ENCODE data around the gene SBNO2. TPM values are rescaled to one million over a fixed set of nuclear protein-coding genes. Genes with fewer than 3 reads are reported as not detected.
A peak's percentile ranks its signal among the peaks of the same experiment; 100 is the strongest.

The SBNO2 gene
- polyA plus RNA-seq, 3 donors, result 0.71 to 75.0 (median 2.6) TPM

DNA sequence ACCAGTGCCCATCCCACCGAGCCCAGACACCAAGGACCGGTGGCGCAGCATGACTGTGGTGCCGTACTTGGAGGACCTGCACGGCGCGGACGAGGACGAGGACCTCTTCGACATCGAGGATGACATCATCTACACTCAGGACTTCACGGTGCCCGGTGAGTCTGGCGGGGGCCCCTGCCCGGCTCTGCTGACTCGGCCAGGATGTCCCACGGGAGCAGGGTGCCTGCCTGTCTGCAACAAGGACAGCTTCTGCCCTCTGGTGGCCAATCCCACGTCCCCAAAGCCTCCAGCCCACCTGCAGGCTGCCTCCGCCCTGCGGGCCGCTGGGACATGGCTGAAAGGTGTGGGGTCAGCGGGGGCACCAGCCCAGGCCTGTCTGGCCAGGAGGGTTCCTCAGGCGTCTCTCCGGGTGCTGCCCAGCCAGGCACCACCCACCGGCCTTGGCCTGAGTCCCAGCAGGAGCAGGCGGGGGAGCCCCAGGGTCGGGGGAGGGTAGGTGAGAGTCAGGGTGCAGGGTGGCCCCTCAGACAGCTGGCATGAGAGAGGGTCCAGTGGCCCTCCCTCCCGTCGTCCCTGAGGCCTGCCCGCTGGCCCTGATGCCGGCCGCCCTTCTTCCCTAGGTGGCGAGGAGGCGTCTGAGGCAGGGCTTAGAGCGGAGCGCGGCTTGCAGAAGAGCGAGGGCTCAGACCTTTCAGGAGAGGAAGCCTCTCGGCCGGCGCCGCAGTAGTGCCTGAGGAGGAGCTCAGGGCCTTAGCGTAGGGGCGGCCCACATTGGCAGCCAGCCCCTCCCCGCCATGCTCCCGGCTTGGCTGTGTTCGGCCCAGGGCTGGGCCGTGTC lies 49.2 kb upstream of the SBNO2 start:
- Histone ChIP-seq H3K9me3 (replicated peaks in 1 of 2; ENCODE audit: control insufficient read depth in 1 of 2, insufficient read depth in 1 of 2, low read length in 2 of 2) (no peaks in the 10 kb centered on the region), H3K36me3 (replicated peaks in 1 of 2; ENCODE audit: control insufficient read depth in 1 of 2, insufficient read depth in 2 of 2, low read length in 2 of 2) (peaks cover 53 to 80% of the 10 kb centered on the region in 2 donors), H3K4me2 (replicated peaks; ENCODE audit: extremely low read depth, low read length, poor library complexity, severe bottlenecking) (no peak overlapping the region), H3K4me3 (replicated peaks in 1 of 3; ENCODE audit: low read depth in 2 of 3, low read length in 3 of 3) (no peak overlapping the region), H3K79me2 (ENCODE audit: insufficient read depth, low read length) (peaks cover 9% of the 10 kb centered on the region), H3K9ac (ENCODE audit: insufficient read depth, low read length, poor library complexity, severe bottlenecking) (no peak overlapping the region), H3K27ac (ENCODE audit: low read depth in 1 of 2, low read length in 2 of 2) (no peak overlapping the region), H3K27me3 (ENCODE audit: control insufficient read depth in 2 of 2, insufficient read depth in 2 of 2, low read length in 2 of 2) (no peaks in the 10 kb centered on the region), H4K20me1 (ENCODE audit: insufficient read depth, low read length) (peaks cover 79% of the 10 kb centered on the region), H2AFZ (ENCODE audit: insufficient read depth, low read depth, low read length, poor library complexity, severe bottlenecking) (no peak overlapping the region), H3K4me1 (ENCODE audit: control insufficient read depth in 1 of 2, insufficient read depth in 2 of 2, low read length in 2 of 2) (no peaks in the 10 kb centered on the region)
- DNase-seq, result no peak
- peaks cover 17 to 40% of the 10 kb centered on the region in 2 donors for H3K36me3 Mint-ChIP-seq
- H3K27me3 Mint-ChIP-seq (ENCODE audit: low read depth in 3 of 3), result peaks cover 0 to 2% (median 0%) of the 10 kb centered on the region in 3 donors
- intact Hi-C loops (cut with micrococcal nuclease), result no loop called here
- peak overlapping the region in 2 of 7 donors; percentile 33 to 35 for H3K27ac Mint-ChIP-seq
- H3K4me1 Mint-ChIP-seq, result no peaks in the 10 kb centered on the region
- no peak overlapping the region for H3K4me3 Mint-ChIP-seq
- WGBS (ENCODE audit: insufficient coverage), result 93% methylated on average over 39 of the region's 48 CpGs
- TF ChIP-seq, protein P1, sequence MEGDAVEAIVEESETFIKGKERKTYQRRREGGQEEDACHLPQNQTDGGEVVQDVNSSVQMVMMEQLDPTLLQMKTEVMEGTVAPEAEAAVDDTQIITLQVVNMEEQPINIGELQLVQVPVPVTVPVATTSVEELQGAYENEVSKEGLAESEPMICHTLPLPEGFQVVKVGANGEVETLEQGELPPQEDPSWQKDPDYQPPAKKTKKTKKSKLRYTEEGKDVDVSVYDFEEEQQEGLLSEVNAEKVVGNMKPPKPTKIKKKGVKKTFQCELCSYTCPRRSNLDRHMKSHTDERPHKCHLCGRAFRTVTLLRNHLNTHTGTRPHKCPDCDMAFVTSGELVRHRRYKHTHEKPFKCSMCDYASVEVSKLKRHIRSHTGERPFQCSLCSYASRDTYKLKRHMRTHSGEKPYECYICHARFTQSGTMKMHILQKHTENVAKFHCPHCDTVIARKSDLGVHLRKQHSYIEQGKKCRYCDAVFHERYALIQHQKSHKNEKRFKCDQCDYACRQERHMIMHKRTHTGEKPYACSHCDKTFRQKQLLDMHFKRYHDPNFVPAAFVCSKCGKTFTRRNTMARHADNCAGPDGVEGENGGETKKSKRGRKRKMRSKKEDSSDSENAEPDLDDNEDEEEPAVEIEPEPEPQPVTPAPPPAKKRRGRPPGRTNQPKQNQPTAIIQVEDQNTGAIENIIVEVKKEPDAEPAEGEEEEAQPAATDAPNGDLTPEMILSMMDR (IDR thresholded peaks at IDR 0.05), result peak; percentile 56
- peaks cover 0 to 9% (median 2%) of the 10 kb centered on the region in 7 donors for H3K9me3 Mint-ChIP-seq

DNA sequence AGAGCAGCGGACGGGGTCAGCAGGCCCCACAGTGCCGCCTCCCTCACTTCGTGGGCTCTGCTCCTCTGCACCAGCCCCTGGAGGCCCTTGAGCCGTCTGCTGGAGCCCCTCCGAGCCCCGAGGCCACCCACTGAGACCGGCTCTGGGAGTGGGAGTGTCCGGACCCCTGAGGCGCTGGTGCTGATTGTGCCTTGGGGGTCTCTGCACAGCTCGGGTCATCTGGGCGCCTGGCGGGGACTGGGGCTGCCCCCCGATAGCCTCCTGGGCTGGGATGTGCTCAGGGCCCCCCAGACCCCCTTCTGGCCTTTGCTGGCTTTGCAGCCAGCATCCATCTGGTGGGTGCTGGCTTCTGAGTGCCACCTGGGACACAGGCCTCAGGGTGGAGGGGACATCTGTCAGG lies 48.3 kb upstream of the SBNO2 start:
- DNase-seq, result no peak
- peaks cover 53 to 73% of the 10 kb centered on the region in 2 donors for H3K36me3 ChIP-seq (replicated peaks in 1 of 2; ENCODE audit: control insufficient read depth in 1 of 2, insufficient read depth in 2 of 2, low read length in 2 of 2)
- H3K36me3 Mint-ChIP-seq, result peaks cover 16 to 43% of the 10 kb centered on the region in 2 donors
- 97% methylated on average over 14 of the region's 14 CpGs for WGBS (ENCODE audit: insufficient coverage)
- no peak overlapping the region for H3K4me3 ChIP-seq (replicated peaks in 1 of 3; ENCODE audit: low read depth in 2 of 3, low read length in 3 of 3)
- no peaks in the 10 kb centered on the region for H3K4me1 ChIP-seq (ENCODE audit: control insufficient read depth in 1 of 2, insufficient read depth in 2 of 2, low read length in 2 of 2)
- H3K27me3 ChIP-seq (ENCODE audit: control insufficient read depth in 2 of 2, insufficient read depth in 2 of 2, low read length in 2 of 2), result no peaks in the 10 kb centered on the region
- TF ChIP-seq, protein P1 (IDR thresholded peaks at IDR 0.05), result no peak
- H3K27me3 Mint-ChIP-seq (ENCODE audit: low read depth in 3 of 3), result peaks cover 0 to 2% (median 0%) of the 10 kb centered on the region in 3 donors
- no peak overlapping the region for H2AFZ ChIP-seq (ENCODE audit: insufficient read depth, low read depth, low read length, poor library complexity, severe bottlenecking)
- no peak overlapping the region for H3K4me2 ChIP-seq (replicated peaks; ENCODE audit: extremely low read depth, low read length, poor library complexity, severe bottlenecking)
- intact Hi-C loops (cut with micrococcal nuclease), result no loop called here
- no peak overlapping the region for H3K4me3 Mint-ChIP-seq
- no peaks in the 10 kb centered on the region for H3K9me3 ChIP-seq (replicated peaks in 1 of 2; ENCODE audit: control insufficient read depth in 1 of 2, insufficient read depth in 1 of 2, low read length in 2 of 2)
- H3K27ac ChIP-seq (ENCODE audit: low read depth in 1 of 2, low read length in 2 of 2), result no peak overlapping the region
- peak overlapping the region in 2 of 7 donors; percentile 33 to 76 for H3K27ac Mint-ChIP-seq
- peaks cover 18% of the 10 kb centered on the region for H3K79me2 ChIP-seq (ENCODE audit: insufficient read depth, low read length)
- H3K4me1 Mint-ChIP-seq, result no peaks in the 10 kb centered on the region
- no peak overlapping the region for H3K9ac ChIP-seq (ENCODE audit: insufficient read depth, low read length, poor library complexity, severe bottlenecking)
- peaks cover 87% of the 10 kb centered on the region for H4K20me1 ChIP-seq (ENCODE audit: insufficient read depth, low read length)
- peaks cover 0 to 4% (median 0%) of the 10 kb centered on the region in 7 donors for H3K9me3 Mint-ChIP-seq
